ENCODE results near the gene RFX2. TPM values are rescaled to one million over a fixed set of nuclear protein-coding genes. Genes with fewer than 3 reads are reported as not detected.

RFX2 gene
- total RNA-seq, 1 experiment from 2014 or later = 3.7 TPM

DNA sequence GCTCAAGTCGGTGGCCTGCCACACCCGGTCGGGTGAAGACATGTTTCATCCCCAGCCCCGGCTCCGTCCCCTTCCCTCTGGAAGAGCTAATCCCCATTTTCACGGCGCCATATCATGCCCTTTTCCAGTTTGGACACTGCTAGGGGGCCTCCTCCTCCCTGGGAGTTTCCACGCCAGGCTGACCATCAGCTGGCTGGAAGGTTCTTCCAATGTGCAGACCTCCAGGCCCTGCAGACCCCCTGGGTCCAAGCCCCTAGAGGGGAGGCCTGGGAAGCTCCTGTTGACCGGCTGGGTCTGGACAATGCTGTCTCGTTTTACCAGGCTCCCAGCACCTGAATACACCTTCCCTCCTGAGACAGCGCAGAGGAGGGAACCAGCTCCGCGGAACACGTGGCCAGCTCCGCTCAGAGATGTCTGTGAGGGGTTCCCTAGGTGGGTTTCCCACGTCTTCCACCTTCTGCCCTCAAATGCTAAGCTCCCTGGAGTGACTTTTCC is 87.7 kb downstream of the RFX2 start:
- TF ChIP-seq, protein P1, sequence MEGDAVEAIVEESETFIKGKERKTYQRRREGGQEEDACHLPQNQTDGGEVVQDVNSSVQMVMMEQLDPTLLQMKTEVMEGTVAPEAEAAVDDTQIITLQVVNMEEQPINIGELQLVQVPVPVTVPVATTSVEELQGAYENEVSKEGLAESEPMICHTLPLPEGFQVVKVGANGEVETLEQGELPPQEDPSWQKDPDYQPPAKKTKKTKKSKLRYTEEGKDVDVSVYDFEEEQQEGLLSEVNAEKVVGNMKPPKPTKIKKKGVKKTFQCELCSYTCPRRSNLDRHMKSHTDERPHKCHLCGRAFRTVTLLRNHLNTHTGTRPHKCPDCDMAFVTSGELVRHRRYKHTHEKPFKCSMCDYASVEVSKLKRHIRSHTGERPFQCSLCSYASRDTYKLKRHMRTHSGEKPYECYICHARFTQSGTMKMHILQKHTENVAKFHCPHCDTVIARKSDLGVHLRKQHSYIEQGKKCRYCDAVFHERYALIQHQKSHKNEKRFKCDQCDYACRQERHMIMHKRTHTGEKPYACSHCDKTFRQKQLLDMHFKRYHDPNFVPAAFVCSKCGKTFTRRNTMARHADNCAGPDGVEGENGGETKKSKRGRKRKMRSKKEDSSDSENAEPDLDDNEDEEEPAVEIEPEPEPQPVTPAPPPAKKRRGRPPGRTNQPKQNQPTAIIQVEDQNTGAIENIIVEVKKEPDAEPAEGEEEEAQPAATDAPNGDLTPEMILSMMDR (conservative IDR thresholded peaks at IDR 0.05) = peak; percentile 29; the same call in 1 of the 3 replicates
- Histone ChIP-seq H3K14ac (ENCODE audit: insufficient read depth, low read length) (no peak overlapping the region), H3K4me2 (ENCODE audit: insufficient read depth, insufficient read length, low read length) (no peak overlapping the region), H2BK5ac (ENCODE audit: insufficient read length, low read length) (no peak overlapping the region), H2BK20ac (ENCODE audit: low read depth, low read length, poor library complexity, severe bottlenecking) (no peak overlapping the region), H3K9me3 (ENCODE audit: control insufficient read depth, low read depth, low read length) (no peaks in the 10 kb centered on the region), H3K23ac (ENCODE audit: insufficient read length, low read depth, low read length) (no peak overlapping the region), H3K18ac (ENCODE audit: insufficient read length, low read depth, low read length) (no peak overlapping the region), H4K91ac (ENCODE audit: insufficient read length, low read depth, low read length) (no peak overlapping the region), H2AK5ac (ENCODE audit: insufficient read length, low read length) (no peak overlapping the region), H2BK15ac (ENCODE audit: low read depth, low read length) (no peak overlapping the region), H3K56ac (ENCODE audit: insufficient read length, low read depth, low read length) (no peak overlapping the region), H3K4me1 (ENCODE audit: insufficient read depth, low read length) (no peaks in the 10 kb centered on the region), H4K20me1 (ENCODE audit: control insufficient read depth, insufficient read depth, insufficient read length) (no peaks in the 10 kb centered on the region), H3T11ph (ENCODE audit: low read length) (no peak overlapping the region), H3K27ac (ENCODE audit: insufficient read length, low read depth, low read length) (no peak overlapping the region), H3K4ac (ENCODE audit: low read depth, low read length) (no peak overlapping the region), H3K27me3 (ENCODE audit: insufficient read depth, low read length) (no peaks in the 10 kb centered on the region; the same call in 1 of the 2 replicates), H2BK12ac (ENCODE audit: insufficient read length, low read depth, low read length) (no peak overlapping the region), H4K5ac (ENCODE audit: insufficient read length, low read depth, low read length) (no peak overlapping the region), H3K9ac (ENCODE audit: extremely low read depth, insufficient read length, low read length) (no peak overlapping the region), H3K79me2 (ENCODE audit: insufficient read depth, low read length) (no peaks in the 10 kb centered on the region), H3K79me1 (ENCODE audit: insufficient read depth, low read depth, low read length, poor library complexity, severe bottlenecking) (no peaks in the 10 kb centered on the region), H2AFZ (ENCODE audit: low read length) (no peak overlapping the region), H3K23me2 (ENCODE audit: insufficient read length, low read depth, low read length, poor library complexity, severe bottlenecking) (no peaks in the 10 kb centered on the region), H2BK120ac (ENCODE audit: low read depth, low read length, poor library complexity, severe bottlenecking) (no peak overlapping the region), H4K8ac (replicated peaks; ENCODE audit: insufficient read length, low read depth, low read length) (no peak overlapping the region)
- Mint-ChIP-seq H3K9me3 (no peaks in the 10 kb centered on the region; a peak in 1 of 5 replicates), H3K4me1 (peaks cover 9 to 28% of the 10 kb centered on the region in 2 experiments; a peak in 3 of 4 replicates), H3K27ac (0 out of 7 replicates have a peak overlapping the region, but pooled peaks of 1 of the 3 experiments have one; percentile 67), H3K27me3 (ENCODE audit: low read depth) (peaks cover 53% of the 10 kb centered on the region), H3K4me3 (no peak overlapping the region), H3K36me3 (ENCODE audit: insufficient read depth in 1 of 3, low read depth in 3 of 3) (no peaks in the 10 kb centered on the region)
- WGBS (ENCODE audit: extremely low coverage, insufficient read length, low lambda C conversion rate) = no CpG with 5 or more reads among the region's 16 CpGs
- no peak for DNase-seq
